GM12878 (cell line): ENCODE data around the gene PDIA4. TPM values are rescaled to one million over a fixed set of nuclear protein-coding genes. Genes with fewer than 3 reads are reported as not detected.

Experiments used
- ATAC-seq: fragments of 200-7000 bp; cut with Tn5 transposase; 3 replicates; pipeline ENCODE4 v1.9.1; 2020; ENCODE audit warnings: mild to moderate bottlenecking, moderate library complexity
- BruUV-seq: library from RNA; stranded (reverse); fragments of 400-500 nt; replicated peaks from 2 replicates; lab custom pipeline; 2021; lab: Mats Ljungman, UMichigan
- CTCF ChIA-PET: fragments of 300-600 bp; sonication (Branson Sonifier 250); formaldehyde crosslinking; extraction: SDS; loops from one replicate; lab custom pipeline; 2021; ENCODE audit warnings: inconsistent platforms; lab: Yijun Ruan, JAX
- POLR2A ChIA-PET: fragments of 350-600 bp; formaldehyde crosslinking; extraction: SDS; loops from one replicate; lab custom pipeline; 2021; ENCODE audit warnings: inconsistent platforms; lab: Charles Lee
- RAD21 ChIA-PET: fragments of 300-600 bp; sonication (Branson Sonifier 250); formaldehyde crosslinking; loops from one replicate; lab custom pipeline; 2023; ENCODE audit warnings: antibody characterized with exemption; ENCODE audit not compliant: unreplicated experiment; lab: Charles Lee
- SMC1A ChIA-PET: fragments of 300-600 bp; sonication (Branson Sonifier 250); formaldehyde crosslinking; loops from one replicate; lab custom pipeline; 2023; ENCODE audit not compliant: unreplicated experiment, uncharacterized antibody; lab: Charles Lee
- DNase-seq: peaks from one replicate; pipeline ENCODE4 v3.0.0-alpha.2; 2011; ENCODE audit warnings: low read depth, low spot score
- FAIRE-seq: peaks from 3 replicates; lab custom pipeline; 2011; peaks lifted over from hg19 to GRCh38; lab: Jason Lieb, UNC
- H2AFZ ChIP-seq: 2 replicates; pipeline ENCODE4 v1.6.0; 2011; ENCODE audit warnings: low read depth, low read length, control low read depth; ENCODE audit not compliant: control insufficient read depth
- H3K27ac ChIP-seq: 2 replicates; pipeline ENCODE4 v1.5.1; 2011; ENCODE audit warnings: control low read depth; ENCODE audit not compliant: control insufficient read depth, insufficient read depth
- H3K27me3 ChIP-seq, 2 experiments: replicated peaks in 1 of 2; 2 replicates each; pipeline versions ENCODE4 v1.6.0 to v1.6.1; 2011; ENCODE audit warnings: low read length in 1 of 2; ENCODE audit not compliant: control insufficient read depth in 2 of 2, insufficient read depth in 2 of 2
- H3K36me3 ChIP-seq, 2 experiments: 2 replicates each; pipeline ENCODE4 v1.5.1; 2011; ENCODE audit warnings: low read length in 1 of 2; ENCODE audit not compliant: control insufficient read depth in 2 of 2, insufficient read depth in 2 of 2
- H3K4me1 ChIP-seq: 2 replicates; pipeline ENCODE4 v1.6.1; 2011; ENCODE audit warnings: mild to moderate bottlenecking, low read length, moderate library complexity, mixed read lengths; ENCODE audit not compliant: control insufficient read depth, insufficient read depth
- H3K4me2 ChIP-seq: 2 replicates; pipeline ENCODE4 v1.6.0; 2011; ENCODE audit warnings: control low read depth; ENCODE audit not compliant: control insufficient read depth, insufficient read depth
- H3K4me3 ChIP-seq: fragments of 200-600 bp; sonication (generic); 2 replicates; pipeline ENCODE4 v1.5.1; 2016
- H3K79me2 ChIP-seq: 2 replicates; pipeline ENCODE4 v1.6.0; 2011; ENCODE audit warnings: low read length; ENCODE audit not compliant: control insufficient read depth, insufficient read depth
- H3K9ac ChIP-seq: 2 replicates; pipeline ENCODE4 v1.8.0; 2011; ENCODE audit warnings: low read length, control low read depth, mixed read lengths; ENCODE audit not compliant: control insufficient read depth, insufficient read depth
- H3K9me3 ChIP-seq: replicated peaks from 3 replicates; pipeline ENCODE4 v1.5.1; 2011; ENCODE audit warnings: mild to moderate bottlenecking, low read length; ENCODE audit not compliant: control insufficient read depth, insufficient read depth
- H4K20me1 ChIP-seq: 2 replicates; pipeline ENCODE4 v1.6.0; 2011; ENCODE audit not compliant: control insufficient read depth, insufficient read depth
- BCL11A ChIP-seq: IDR thresholded peaks from 2 replicates; pipeline ENCODE4 v1.6.1; 2011; ENCODE audit warnings: low read depth, low read length
- CHD1 ChIP-seq: IDR thresholded peaks from 2 replicates; pipeline ENCODE4 v1.6.1; 2012; ENCODE audit warnings: low read depth, low read length, improper control_type of control experiment
- HCFC1 ChIP-seq: fragments of 150-350 bp; IDR thresholded peaks from 2 replicates; pipeline ENCODE4 v1.6.1; 2014; ENCODE audit warnings: low read length
- MLLT1 ChIP-seq: fragments of 450-650 bp; IDR thresholded peaks from 2 replicates; pipeline ENCODE4 v1.6.1; 2016; ENCODE audit warnings: mild to moderate bottlenecking
- NFIC ChIP-seq: IDR thresholded peaks from 2 replicates; pipeline ENCODE4 v1.6.1; 2012; ENCODE audit warnings: low read depth, mild to moderate bottlenecking, inconsistent platforms, low read length, moderate library complexity
- WGBS: methylation state at CpG from one replicate; pipeline ENCODE4 v1.1.6; 2016; ENCODE audit warnings: low lambda C conversion rate; ENCODE audit not compliant: insufficient replicate concordance, insufficient coverage; ENCODE audit errors: missing lambda C conversion rate; 5-methylcytosine and 5-hydroxymethylcytosine counted together
- in situ Hi-C: fragments of 300-500 bp; cut with MboI; formaldehyde crosslinking; loops from 9 replicates; pipeline ENCODE4 v1.14.3; 2018; ENCODE audit warnings: mixed read lengths
- intact Hi-C: fragments of 100-400 bp; cut with micrococcal nuclease; formaldehyde crosslinking; loops from one replicate; pipeline ENCODE4 v1.14.2; 2022; ENCODE audit not compliant: unreplicated experiment
- polyA plus RNA-seq, 11 experiments: library from polyadenylated mRNA; depleted of rRNA in 4 of 11; unstranded in 6 of 11; stranded (reverse) in 5 of 11; fragments of >200 nt; fragmentation: Nextera tagmentation in 4 of 11; fragmentation: Illumina TruSeq in 1 of 11; extraction: Ambion mirVana in 4 of 11; extraction: Trizol in 1 of 11; gene quantifications; 1 replicate in 1 of 11; 2 replicates in 10 of 11; pipeline versions ENCODE4 v1.2.1 to v1.2.3, GENCODE V29; 2011 to 2016; ENCODE audit warnings: inconsistent platforms in 2 of 11, missing spikeins in 2 of 11, low read depth in 1 of 11
- total RNA-seq, 4 experiments: library from RNA; depleted of rRNA in 3 of 4; stranded (reverse); fragments of >200 nt in 3 of 4; fragmentation: Illumina TruSeq in 1 of 4; extraction: Trizol in 1 of 4; gene quantifications; 2 replicates each; pipeline versions ENCODE4 v1.2.1 to v1.2.3, GENCODE V29; 2013 to 2021

Gene PDIA4
- total and polyA plus RNA-seq, 10 of the 15 experiments (the other 5 are each of a cell fraction or from before 2014, with no cell fraction given), result 7.1 to 306 (median 106) TPM

- Histone ChIP-seq H3K4me1 (no peaks in the 10 kb centered on the region; the same call in 1 of the 2 replicates), H3K4me2 (peak overlapping the region; percentile 68), H3K9ac (peak overlapping the region; percentile 3; the same call in 1 of the 2 replicates), H3K4me3 (peak overlapping the region; percentile 61), H3K9me3 (no peaks in the 10 kb centered on the region), H3K27ac (no peak overlapping the region), H3K79me2 (no peaks in the 10 kb centered on the region), H3K27me3 (peaks cover 0 to 2% of the 10 kb centered on the region in 2 experiments; a peak in 2 of 4 replicates), H3K36me3 (no peaks in the 10 kb centered on the region), H4K20me1 (no peaks in the 10 kb centered on the region), H2AFZ (peak overlapping the region; percentile 61)
- CTCF ChIA-PET, result interaction anchor here (0.6 to 2.6 kb wide), 43 partner anchors 11 to 699 kb away, joined by 3 to 57 read pairs (median 3); no protein-coding TSS in a partner anchor
- WGBS, result 84% methylated on average over 20 of the region's 20 CpGs
- in situ Hi-C loops (loop anchor here (5.0 kb wide), 3 partner anchors 387 to 697 kb away; no protein-coding TSS in a partner anchor), intact Hi-C loops (loop anchor here (5.0 to 10.0 kb wide), 2 partner anchors 159 to 262 kb away; no protein-coding TSS in a partner anchor)
- ATAC-seq (no peak), FAIRE-seq (no peak), DNase-seq (no peak)
- POLR2A ChIA-PET, result interaction anchor here (0.8 to 1.3 kb wide), 2 partner anchors 23 to 108 kb away, joined by 3 read pairs; no protein-coding TSS in a partner anchor
- SMC1A ChIA-PET, result interaction anchor here (0.7 to 2.0 kb wide), 27 partner anchors 20 to 699 kb away, joined by 3 to 17 read pairs (median 4); no protein-coding TSS in a partner anchor
- TF ChIP-seq BCL11A (no peak), HCFC1 (no peak), CHD1 (no peak), NFIC (no peak), MLLT1 (peak; percentile 84)
- BruUV-seq, result no TSS peak
- RAD21 ChIA-PET, result interaction anchor here (0.6 to 3.5 kb wide), 19 partner anchors 22 to 701 kb away, joined by 3 to 29 read pairs (median 5); no protein-coding TSS in a partner anchor
Observed at GRCh38 chr7:148963583-148964482, 64.5 kb downstream of the PDIA4 start.
